HG02763 (cell line): ENCODE measurements around the gene PGF.
"Not testable (repeated sequence)": the region's sequence is repeated elsewhere in the genome, so short reads cannot be mapped to it uniquely, and the experiment has no call there.

Experiments
- ATAC-seq: cut with Tn5 transposase; IDR thresholded peaks from one replicate; pipeline ENCODE4 v1.9.1; 2021; ENCODE audit warnings: mild to moderate bottlenecking, moderate library complexity; ENCODE audit not compliant: unreplicated experiment

PGF gene

DNA sequence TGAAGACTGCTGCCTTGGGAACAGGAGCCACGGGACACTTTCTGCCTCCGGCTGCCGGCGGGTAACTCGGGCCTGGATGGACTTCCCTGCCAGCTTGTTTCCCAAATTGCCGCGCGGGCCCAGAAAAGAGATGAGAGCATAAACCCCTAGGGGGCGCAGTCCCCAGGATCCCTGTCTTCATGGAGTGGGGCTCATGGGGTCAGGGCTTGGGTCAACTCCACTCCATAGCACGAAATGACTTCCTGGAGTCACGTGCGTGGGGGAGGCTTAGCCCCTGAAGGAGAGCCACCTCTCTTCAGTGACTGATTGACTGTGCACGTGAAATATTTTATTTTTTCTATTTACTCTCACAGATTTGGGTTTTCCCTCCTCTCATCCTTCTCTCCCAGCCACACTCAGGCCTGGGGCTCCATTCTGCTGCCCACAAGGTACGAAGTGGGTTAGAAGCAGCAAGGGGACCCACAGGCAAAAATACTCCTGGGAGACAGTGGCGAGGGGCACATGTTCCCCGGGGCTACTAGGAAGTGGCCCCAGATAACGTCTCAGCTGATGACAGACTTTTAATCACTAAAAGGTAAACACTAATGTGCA lies 10.0 kb downstream of the PGF start:
- no peak for ATAC-seq

DNA sequence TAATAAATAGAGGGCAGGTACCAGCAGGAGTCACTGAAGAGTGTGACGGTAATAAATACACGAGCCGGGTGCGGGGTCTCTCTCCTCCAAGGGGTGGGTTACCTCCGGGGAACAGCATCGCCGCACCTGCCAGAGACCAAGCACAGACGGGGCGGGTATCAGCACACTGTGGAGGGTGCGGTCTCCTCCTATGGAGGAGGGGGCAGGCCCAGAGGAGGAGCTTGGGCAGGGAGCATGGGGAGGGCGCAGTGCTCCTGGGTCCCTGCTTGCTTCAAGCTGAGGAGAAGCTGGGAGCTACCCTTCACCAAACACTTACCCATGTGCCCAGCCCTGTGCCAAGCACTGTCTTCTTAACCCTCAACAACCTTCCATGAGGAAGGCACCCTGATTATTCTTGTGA lies 12.8 kb downstream of the PGF start:
- ATAC-seq: no peak

GRCh38 chr14:74942181-74942580 lies 13.2 kb downstream of the PGF start:
- peak; percentile 12 for ATAC-seq

DNA sequence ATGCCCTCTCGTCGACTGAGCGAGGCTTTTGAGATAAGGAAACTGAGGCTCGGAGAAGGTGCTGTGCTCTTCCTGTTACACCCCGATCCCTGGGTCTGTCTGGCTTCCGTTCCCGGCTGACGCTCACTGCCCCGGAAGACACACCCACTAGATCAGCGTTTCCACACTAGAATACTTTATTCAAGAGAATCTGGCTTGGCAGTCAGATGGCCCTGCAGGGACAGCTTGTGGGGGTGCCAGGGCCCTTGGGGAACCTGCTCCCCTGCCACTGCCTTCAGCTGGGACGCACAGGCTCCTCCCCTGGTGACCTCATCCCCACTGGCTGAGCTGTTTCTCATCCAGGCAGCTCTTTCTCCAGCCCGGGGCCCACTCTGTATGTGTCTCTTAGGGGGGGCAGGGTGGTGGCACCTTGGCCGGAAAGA lies 13.7 kb downstream of the PGF start:
- ATAC-seq: peak; percentile 37

DNA sequence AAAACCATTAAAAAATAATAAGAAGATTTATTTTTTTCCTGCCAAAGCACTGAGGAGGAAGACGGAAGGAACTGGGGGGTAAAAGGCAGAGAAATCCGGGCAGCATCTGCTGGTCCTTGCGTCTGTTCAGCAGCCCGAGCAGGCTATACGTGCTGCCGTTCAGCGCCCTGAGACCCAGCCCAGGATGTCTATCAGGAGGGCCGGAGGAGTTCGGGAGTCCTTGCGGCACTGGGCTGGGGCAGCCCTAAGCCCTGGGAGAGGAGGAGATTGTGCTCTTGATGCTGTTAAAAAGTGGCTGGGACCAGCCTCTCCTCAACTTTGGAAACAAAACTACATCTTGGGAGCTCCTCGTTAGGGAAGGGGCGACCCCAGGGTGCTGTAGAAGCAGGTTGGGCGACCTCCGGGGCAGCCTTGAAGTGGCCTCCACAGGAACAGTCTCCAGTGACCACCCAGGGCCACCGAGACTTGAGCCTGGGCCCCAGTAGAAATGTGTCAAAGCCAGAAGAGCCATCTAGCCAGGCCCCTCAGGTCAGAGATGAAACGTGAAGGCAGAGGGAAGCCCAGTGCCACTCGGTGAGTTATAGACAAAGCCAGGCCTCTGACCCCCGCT lies 14.3 kb downstream of the PGF start:
- no peak for ATAC-seq

DNA sequence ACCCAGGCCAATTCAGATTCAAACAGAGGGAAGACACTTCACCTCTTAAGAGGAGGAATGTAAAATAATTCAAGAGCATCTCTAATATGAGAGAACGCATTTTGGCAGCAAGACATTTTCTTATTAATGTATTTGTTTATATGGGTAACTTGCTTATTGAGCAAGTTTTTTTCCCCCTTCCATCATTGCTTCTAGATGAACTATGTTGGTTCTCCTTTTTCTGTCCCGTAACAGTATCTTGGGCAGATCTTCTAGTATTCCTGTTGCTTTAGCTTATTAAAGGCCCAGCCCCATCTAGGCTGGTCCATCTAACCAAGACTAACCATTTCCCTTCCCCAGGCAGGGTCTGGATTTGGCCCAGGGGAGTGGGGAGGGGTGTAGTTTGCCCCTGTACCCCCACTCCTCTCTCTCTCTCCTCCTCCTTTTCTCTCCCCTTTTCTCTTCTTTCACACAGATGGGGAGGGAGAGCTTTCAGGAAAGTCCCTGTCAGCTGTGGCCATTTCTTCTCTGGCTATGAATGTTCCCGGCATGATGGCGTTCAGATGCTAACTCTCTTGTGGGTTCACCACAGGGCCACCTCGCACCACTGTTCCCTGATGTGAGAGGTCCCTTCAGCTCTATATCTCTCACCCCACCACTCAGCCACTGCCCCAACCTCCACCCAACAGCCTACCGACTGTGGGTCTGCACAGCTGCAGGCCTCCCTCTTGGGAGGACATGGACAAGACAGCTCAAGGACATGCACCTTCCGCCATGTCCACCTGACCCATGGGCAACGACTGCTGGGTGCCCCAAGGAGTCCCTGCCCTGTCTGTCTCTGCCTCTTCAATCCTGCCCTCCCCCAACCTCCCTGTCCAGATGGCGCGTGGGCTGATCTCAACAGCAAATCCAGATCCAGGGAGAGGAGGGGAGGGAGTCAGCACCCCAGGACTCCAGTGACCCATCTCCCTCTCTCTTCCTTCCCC lies 16.6 kb downstream of the PGF start:
- no peak for ATAC-seq

GRCh38 chr14:74937171-74937570 lies 18.2 kb downstream of the PGF start:
- ATAC-seq: no peak

- no peak for ATAC-seq
Measured at GRCh38 chr14:74936731-74937130, 18.7 kb downstream of the PGF start.

DNA sequence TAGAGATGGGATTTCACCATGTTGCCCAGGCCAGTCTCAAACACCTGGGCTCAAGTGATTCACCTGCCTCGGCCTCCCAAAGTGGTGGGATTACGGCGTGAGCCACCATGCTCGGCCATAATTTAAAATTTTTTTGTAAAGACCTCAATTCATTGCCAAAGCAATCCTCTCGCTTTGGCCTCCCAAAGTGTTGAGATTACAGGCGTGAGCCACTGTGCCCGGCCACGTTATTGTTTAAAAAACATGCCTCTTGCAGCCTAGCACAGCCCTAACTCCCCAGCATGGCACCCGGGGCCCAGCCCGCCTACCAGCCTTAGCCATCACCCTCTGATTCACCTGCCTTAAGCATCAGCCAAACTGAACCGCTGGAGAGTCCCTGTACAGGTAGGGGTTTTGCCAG lies 19.2 kb downstream of the PGF start:
- ATAC-seq: no peak

- ATAC-seq: no peak
Measured at GRCh38 chr14:74935360-74935680, 20.1 kb downstream of the PGF start.

GRCh38 chr14:74934476-74935359 lies 20.7 kb downstream of the PGF start:
- ATAC-seq: no peak

- ATAC-seq: no peak
Measured at GRCh38 chr14:74934041-74934440, 21.4 kb downstream of the PGF start.

GRCh38 chr14:74932936-74933335 lies 22.5 kb downstream of the PGF start:
- ATAC-seq: not testable (repeated sequence)

DNA sequence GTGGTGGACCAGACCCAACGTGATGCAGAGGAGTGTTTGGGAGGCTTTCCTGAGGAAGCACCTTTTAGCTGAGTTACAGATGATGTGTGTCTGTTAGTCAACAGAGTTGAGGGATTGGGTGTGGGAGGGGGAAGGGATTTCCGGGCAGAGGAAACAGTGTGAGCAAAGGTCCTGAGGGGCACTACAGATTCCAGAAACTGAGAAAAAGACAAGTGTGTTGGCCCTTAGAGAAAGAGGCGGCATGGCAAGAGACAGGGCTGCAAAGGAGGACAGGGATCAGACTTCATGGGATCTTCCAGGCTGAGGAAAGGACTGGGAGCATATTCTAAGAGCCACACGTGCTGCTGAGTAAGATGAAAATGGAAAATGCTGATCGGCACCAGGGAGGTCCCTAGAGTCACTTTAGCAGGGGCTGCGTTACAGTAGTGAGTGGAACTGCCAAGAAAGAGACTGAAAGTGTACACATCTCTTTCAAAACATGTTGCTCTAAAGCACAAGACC lies 22.9 kb downstream of the PGF start:
- no peak for ATAC-seq

- not testable (repeated sequence) for ATAC-seq
Measured at GRCh38 chr14:74931744-74932143, 23.7 kb downstream of the PGF start.

GRCh38 chr14:74929242-74929641 lies 26.2 kb downstream of the PGF start:
- ATAC-seq: no peak

GRCh38 chr14:74927225-74927624 lies 28.2 kb downstream of the PGF start:
- no peak for ATAC-seq

- ATAC-seq: no peak
Measured at GRCh38 chr14:74924061-74924460, 31.3 kb downstream of the PGF start.

DNA sequence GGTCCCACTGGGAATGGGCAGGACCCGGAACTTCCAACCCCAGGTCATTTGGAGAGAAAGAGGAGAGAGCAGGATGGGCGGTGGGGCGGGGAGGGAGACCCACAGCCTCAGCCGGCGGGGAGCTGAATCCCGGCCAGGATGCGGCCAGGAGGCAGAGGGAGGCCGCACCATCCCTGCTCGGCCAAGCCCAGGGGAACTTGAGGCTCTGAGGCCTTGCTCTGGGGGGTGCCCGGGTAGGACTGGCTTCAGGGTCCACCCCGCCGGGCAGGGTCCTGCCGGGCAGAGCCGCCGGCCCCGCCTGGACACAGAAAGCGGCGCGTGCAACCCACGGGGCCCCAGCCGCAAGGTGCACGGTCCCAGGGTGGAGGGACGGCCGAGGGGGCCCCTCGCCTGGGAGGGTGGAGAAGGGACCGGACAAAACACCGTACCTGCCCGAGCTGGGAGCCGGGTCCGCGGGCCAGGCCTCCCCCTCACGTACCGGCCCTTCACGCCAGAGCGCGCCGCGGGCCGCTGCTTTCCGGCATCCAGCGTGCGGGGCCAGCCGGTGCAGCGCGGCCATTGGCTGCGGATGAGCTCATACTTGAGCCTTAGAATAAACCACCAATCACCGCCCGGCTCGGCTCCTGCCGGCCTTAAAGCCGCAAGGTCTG lies 32.5 kb downstream of the PGF start, which contains the start of gene RPS6KL1:
Gene RPS6KL1 (minus strand): TSS at position 509 of the 650 bp plus-strand sequence. CDS start 1,719 bp downstream, outside the sequence.
- ATAC-seq: peak; percentile 88
